GM04504 (cell line): Measurements from ENCODE around the gene UBAP2.
"Not testable (repeated sequence)": the region's sequence is repeated elsewhere in the genome, so short reads cannot be mapped to it uniquely, and the experiment has no call there.

Source experiments
- DNase-seq: peaks from one replicate; pipeline ENCODE4 v3.0.0-alpha.2; 2012; ENCODE audit warnings: low read depth

The UBAP2 gene

GRCh38 chr9:34046784-34047379, 1.8 kb downstream of the UBAP2 start:
- no peak for DNase-seq

GRCh38 chr9:34045903-34046302, 2.8 kb downstream of the UBAP2 start:
- DNase-seq = no peak

GRCh38 chr9:34042074-34042473, 6.6 kb downstream of the UBAP2 start:
- not testable (repeated sequence) for DNase-seq

- not testable (repeated sequence) for DNase-seq
These were observed 9.8 kb downstream of the UBAP2 start for GRCh38 chr9:34038851-34039250.

- no peak for DNase-seq
These were observed 11.1 kb downstream of the UBAP2 start for GRCh38 chr9:34037626-34038025.

GRCh38 chr9:34036625-34037024, 12.1 kb downstream of the UBAP2 start:
- no peak for DNase-seq

GRCh38 chr9:34035656-34036055, 13.0 kb downstream of the UBAP2 start:
- DNase-seq = no peak

- no peak for DNase-seq
These were observed 14.0 kb downstream of the UBAP2 start for GRCh38 chr9:34034698-34035065.

GRCh38 chr9:34032631-34033030, 16.1 kb downstream of the UBAP2 start:
- DNase-seq = no peak

GRCh38 chr9:34027845-34028574, 20.7 kb downstream of the UBAP2 start:
- no peak for DNase-seq

GRCh38 chr9:34025811-34026210, 22.9 kb downstream of the UBAP2 start:
- no peak for DNase-seq

GRCh38 chr9:34025062-34025461, 23.6 kb downstream of the UBAP2 start:
- no peak for DNase-seq

GRCh38 chr9:34024476-34024875, 24.2 kb downstream of the UBAP2 start:
- not testable (repeated sequence) for DNase-seq

- DNase-seq = no peak
These were observed 32.5 kb downstream of the UBAP2 start for GRCh38 chr9:34016149-34016548.

- no peak for DNase-seq
These were observed 37.7 kb downstream of the UBAP2 start for GRCh38 chr9:34010979-34011378.

- DNase-seq = no peak
These were observed 46.7 kb downstream of the UBAP2 start for GRCh38 chr9:34001951-34002350.

GRCh38 chr9:34001298-34001697, 47.4 kb downstream of the UBAP2 start:
- DNase-seq = no peak

GRCh38 chr9:33995449-33995848, 53.2 kb downstream of the UBAP2 start:
- DNase-seq = no peak

- DNase-seq = no peak
These were observed 55.6 kb downstream of the UBAP2 start for GRCh38 chr9:33993104-33993503.

- DNase-seq = no peak
These were observed 56.1 kb downstream of the UBAP2 start for GRCh38 chr9:33992632-33993031.

GRCh38 chr9:33988219-33988890, 60.3 kb downstream of the UBAP2 start:
- no peak for DNase-seq

GRCh38 chr9:33976414-33976813, 72.3 kb downstream of the UBAP2 start:
- no peak for DNase-seq

GRCh38 chr9:33972698-33973097, 76.0 kb downstream of the UBAP2 start:
- DNase-seq = no peak
